ENCODE results near the gene LCLAT1.

DNA sequence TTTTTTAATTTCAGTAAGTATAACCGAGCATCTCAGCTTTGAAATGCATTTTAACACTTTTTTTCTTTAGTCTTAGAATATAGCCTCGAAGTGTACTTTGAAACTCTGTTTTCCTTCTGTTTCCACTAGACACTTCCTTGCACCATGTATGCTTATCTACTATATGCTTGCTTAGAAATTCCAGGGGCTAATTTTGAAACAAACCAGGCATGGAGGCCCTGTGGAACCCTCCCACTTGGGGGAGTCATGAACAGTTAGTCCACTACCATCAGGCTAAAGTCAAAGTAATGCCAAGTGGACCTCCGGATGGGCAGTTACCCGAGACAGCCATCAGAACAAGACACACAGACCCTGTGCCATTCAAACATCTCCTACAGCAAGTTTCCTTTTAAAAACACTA is 120.3 kb downstream of the LCLAT1 start:
- TF ChIP-seq RNF2 (IDR thresholded peaks at IDR 0.05; ENCODE audit: borderline replicate concordance, low read depth) = no peak
- TF ChIP-seq EP300 (IDR thresholded peaks at IDR 0.05) = no peak
- TF ChIP-seq, protein P1, sequence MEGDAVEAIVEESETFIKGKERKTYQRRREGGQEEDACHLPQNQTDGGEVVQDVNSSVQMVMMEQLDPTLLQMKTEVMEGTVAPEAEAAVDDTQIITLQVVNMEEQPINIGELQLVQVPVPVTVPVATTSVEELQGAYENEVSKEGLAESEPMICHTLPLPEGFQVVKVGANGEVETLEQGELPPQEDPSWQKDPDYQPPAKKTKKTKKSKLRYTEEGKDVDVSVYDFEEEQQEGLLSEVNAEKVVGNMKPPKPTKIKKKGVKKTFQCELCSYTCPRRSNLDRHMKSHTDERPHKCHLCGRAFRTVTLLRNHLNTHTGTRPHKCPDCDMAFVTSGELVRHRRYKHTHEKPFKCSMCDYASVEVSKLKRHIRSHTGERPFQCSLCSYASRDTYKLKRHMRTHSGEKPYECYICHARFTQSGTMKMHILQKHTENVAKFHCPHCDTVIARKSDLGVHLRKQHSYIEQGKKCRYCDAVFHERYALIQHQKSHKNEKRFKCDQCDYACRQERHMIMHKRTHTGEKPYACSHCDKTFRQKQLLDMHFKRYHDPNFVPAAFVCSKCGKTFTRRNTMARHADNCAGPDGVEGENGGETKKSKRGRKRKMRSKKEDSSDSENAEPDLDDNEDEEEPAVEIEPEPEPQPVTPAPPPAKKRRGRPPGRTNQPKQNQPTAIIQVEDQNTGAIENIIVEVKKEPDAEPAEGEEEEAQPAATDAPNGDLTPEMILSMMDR (IDR thresholded peaks at IDR 0.05) = no peak
- TF ChIP-seq SREBF2 (IDR thresholded peaks at IDR 0.05) = no peak
- no peak for TF ChIP-seq HOXA7 (CRISPR knock-in tag; IDR thresholded peaks at IDR 0.05)
- no peak for TF ChIP-seq RFX5 (IDR thresholded peaks at IDR 0.05)
- TF ChIP-seq HOXB5 (CRISPR knock-in tag; IDR thresholded peaks at IDR 0.05) = no peak
- no peak for TF ChIP-seq RAD21 (conservative IDR thresholded peaks at IDR 0.05 in 1 of 2, IDR thresholded peaks at IDR 0.05 in 1 of 2)
